Right ventricle myocardium inferior (tissue), 1 donor: ENCODE data around the gene EVI2B. TPM values are rescaled to one million over a fixed set of nuclear protein-coding genes. Genes with fewer than 3 reads are reported as not detected.
"Not testable (repeated sequence)": the region's sequence is repeated elsewhere in the genome, so short reads cannot be mapped to it uniquely, and the experiment has no call there.

Experiments
- ATAC-seq: fragments of 200-7000 bp; cut with Tn5 transposase; one replicate; pipeline ENCODE4 v1.9.1; 2020; ENCODE audit warnings: mild to moderate bottlenecking, moderate library complexity
- DNase-seq: peaks from one replicate; pipeline ENCODE4 v3.0.0; 2021; ENCODE audit errors: missing footprints
- intact Hi-C: fragments of 100-400 bp; cut with DNase I; formaldehyde crosslinking; loops from one replicate; pipeline ENCODE4 v1.11.0; 2022
- long read RNA-seq: library from polyadenylated mRNA; unstranded; transcript quantifications from one replicate; pipeline ENCODE4 v2.0.0, GENCODE V29; 2021
- total RNA-seq: library from RNA; stranded (reverse); fragmentation: NEBNext Ultra II Directional; extraction: Animal tissue kit (Norgen Biotek cat#: 25700); gene quantifications from one replicate; pipeline ENCODE4 v1.2.1, GENCODE V29; 2021
- donor health status: DM: no; HTN: yes; CAD: no; lungs with severe emphysema.

EVI2B gene
- total RNA-seq = 2.9 TPM
- long read RNA-seq, partial matches to known transcripts = 0 of 1 reads
- long read RNA-seq, other reads (novel, unspliced or antisense) = 1 of 1 reads

- intact Hi-C loops = no loop called here
- ATAC-seq = no peak
Observed at GRCh38 chr17:31313982-31314781, at the start of gene EVI2B. Gene EVI2B (minus strand): TSS chr17:31314054. CDS start chr17:31305609, 8,445 bp downstream.

GRCh38 chr17:31357839-31358394 lies 44.1 kb upstream of the EVI2B start:
- no peak for ATAC-seq
- no peak for DNase-seq
- intact Hi-C loops = no loop called here

More at GRCh38 chr17:31313982-31314781, at the start of gene EVI2B:
- no peak for DNase-seq

GRCh38 chr17:31357091-31357490 lies 43.2 kb upstream of the EVI2B start:
- intact Hi-C loops = no loop called here
- DNase-seq = no peak
- no peak for ATAC-seq

- intact Hi-C loops = no loop called here
- no peak for ATAC-seq
- no peak for DNase-seq
Observed at GRCh38 chr17:31355935-31356334, 42.1 kb upstream of the EVI2B start.

GRCh38 chr17:31349454-31349853 lies 35.6 kb upstream of the EVI2B start:
- no peak for DNase-seq
- intact Hi-C loops = no loop called here
- no peak for ATAC-seq

- intact Hi-C loops, DNase-seq: not testable (repeated sequence)
Observed at GRCh38 chr17:31345191-31345747, 31.4 kb upstream of the EVI2B start.

GRCh38 chr17:31339906-31340661 lies 26.2 kb upstream of the EVI2B start:
- intact Hi-C loops = no loop called here
- ATAC-seq = no peak

More at GRCh38 chr17:31345191-31345747, 31.4 kb upstream of the EVI2B start:
- ATAC-seq = not testable (repeated sequence)

GRCh38 chr17:31329221-31329620 lies 15.4 kb upstream of the EVI2B start:
- DNase-seq (no peak), ATAC-seq (no peak)
- intact Hi-C loops = no loop called here

More at GRCh38 chr17:31339906-31340661, 26.2 kb upstream of the EVI2B start:
- no peak for DNase-seq

GRCh38 chr17:31328160-31328535 lies 14.3 kb upstream of the EVI2B start:
- ATAC-seq (no peak), DNase-seq (no peak)
- intact Hi-C loops = no loop called here

- intact Hi-C loops = no loop called here
- ATAC-seq = no peak
- DNase-seq = no peak
Observed at GRCh38 chr17:31327534-31328159, 13.8 kb upstream of the EVI2B start.

GRCh38 chr17:31323551-31323950 lies 9.7 kb upstream of the EVI2B start:
- intact Hi-C loops = no loop called here
- ATAC-seq = no peak
- DNase-seq = no peak

GRCh38 chr17:31321966-31322365 lies 8.1 kb upstream of the EVI2B start:
- no peak for DNase-seq
- no peak for ATAC-seq
- intact Hi-C loops = no loop called here

- intact Hi-C loops = no loop called here
- ATAC-seq (no peak), DNase-seq (peak; percentile 65)
Observed at GRCh38 chr17:31321481-31321880, 7.6 kb upstream of the EVI2B start, which contains the start of gene EVI2A. Gene EVI2A (minus strand): TSS chr17:31321622. CDS start chr17:31319013, 2,609 bp downstream.

GRCh38 chr17:31320791-31321190 lies 6.9 kb upstream of the EVI2B start:
- no peak for ATAC-seq
- intact Hi-C loops = no loop called here

GRCh38 chr17:31320241-31320640 lies 6.4 kb upstream of the EVI2B start:
- ATAC-seq = no peak
- DNase-seq = no peak
- intact Hi-C loops = no loop called here

More at GRCh38 chr17:31320791-31321190, 6.9 kb upstream of the EVI2B start:
- no peak for DNase-seq

- ATAC-seq (no peak), DNase-seq (no peak)
- intact Hi-C loops = loop anchor here (5.0 kb wide), 1 partner anchor 47 kb away; no protein-coding TSS in a partner anchor
Observed at GRCh38 chr17:31318851-31319661, 5.2 kb upstream of the EVI2B start.

- intact Hi-C loops = loop anchor here (5.0 kb wide), 1 partner anchor 46 kb away; no protein-coding TSS in a partner anchor
- ATAC-seq (peak; percentile 88), DNase-seq (peak; percentile 68)
Observed at GRCh38 chr17:31318298-31318801, 4.5 kb upstream of the EVI2B start.

GRCh38 chr17:31314782-31315100 lies 887 bp upstream of the EVI2B start:
- intact Hi-C loops = loop anchor here (5.0 kb wide), 1 partner anchor 42 kb away; no protein-coding TSS in a partner anchor
- ATAC-seq (no peak), DNase-seq (no peak)
